Measurements from ENCODE around the gene BEAN1. TPM values are rescaled to one million over a fixed set of nuclear protein-coding genes. Genes with fewer than 3 reads are reported as not detected.

Gene BEAN1
- polyA plus RNA-seq, 1 donor from 2014 or later = 0.16 TPM

- Histone ChIP-seq H3K27ac (ENCODE audit: low read length) (no peak overlapping the region), H4K20me1 (ENCODE audit: insufficient read depth) (no peaks in the 10 kb centered on the region), H3K4me2 (ENCODE audit: low read length) (no peak overlapping the region), H3K36me3 (ENCODE audit: insufficient read depth, low read length) (no peaks in the 10 kb centered on the region), H3K79me2 (replicated peaks; ENCODE audit: insufficient read depth, low read length) (no peaks in the 10 kb centered on the region), H2AFZ (ENCODE audit: low read depth, low read length) (no peak overlapping the region), H3K9me3 (ENCODE audit: low read length) (peaks cover 6% of the 10 kb centered on the region), H3K27me3 (ENCODE audit: insufficient read depth, low read depth, low read length) (no peaks in the 10 kb centered on the region), H3F3A (ENCODE audit: insufficient read depth, low read length, poor library complexity, severe bottlenecking) (no peaks in the 10 kb centered on the region), H3K4me3 (ENCODE audit: low read length) (no peak overlapping the region), H3K9me2 (ENCODE audit: insufficient read depth, low read length) (no peaks in the 10 kb centered on the region), H3K9ac (ENCODE audit: low read length) (no peak overlapping the region)
- TF ChIP-seq SMC3 (conservative IDR thresholded peaks at IDR 0.05; ENCODE audit: poor library complexity) = no peak
- TF ChIP-seq EP300 (conservative IDR thresholded peaks at IDR 0.05; ENCODE audit: poor library complexity, severe bottlenecking) = no peak
- TF ChIP-seq EZH2 (IDR thresholded peaks at IDR 0.05; ENCODE audit: borderline replicate concordance, insufficient read depth, low read length, poor library complexity, severe bottlenecking) = no peak
- no peak for TF ChIP-seq POLR2AphosphoS5 (IDR thresholded peaks at IDR 0.05)
- no peak for TF ChIP-seq RAD21 (conservative IDR thresholded peaks at IDR 0.05)
- no peak for TF ChIP-seq MXI1 (conservative IDR thresholded peaks at IDR 0.05; ENCODE audit: poor library complexity, severe bottlenecking)
- TF ChIP-seq, protein P1, sequence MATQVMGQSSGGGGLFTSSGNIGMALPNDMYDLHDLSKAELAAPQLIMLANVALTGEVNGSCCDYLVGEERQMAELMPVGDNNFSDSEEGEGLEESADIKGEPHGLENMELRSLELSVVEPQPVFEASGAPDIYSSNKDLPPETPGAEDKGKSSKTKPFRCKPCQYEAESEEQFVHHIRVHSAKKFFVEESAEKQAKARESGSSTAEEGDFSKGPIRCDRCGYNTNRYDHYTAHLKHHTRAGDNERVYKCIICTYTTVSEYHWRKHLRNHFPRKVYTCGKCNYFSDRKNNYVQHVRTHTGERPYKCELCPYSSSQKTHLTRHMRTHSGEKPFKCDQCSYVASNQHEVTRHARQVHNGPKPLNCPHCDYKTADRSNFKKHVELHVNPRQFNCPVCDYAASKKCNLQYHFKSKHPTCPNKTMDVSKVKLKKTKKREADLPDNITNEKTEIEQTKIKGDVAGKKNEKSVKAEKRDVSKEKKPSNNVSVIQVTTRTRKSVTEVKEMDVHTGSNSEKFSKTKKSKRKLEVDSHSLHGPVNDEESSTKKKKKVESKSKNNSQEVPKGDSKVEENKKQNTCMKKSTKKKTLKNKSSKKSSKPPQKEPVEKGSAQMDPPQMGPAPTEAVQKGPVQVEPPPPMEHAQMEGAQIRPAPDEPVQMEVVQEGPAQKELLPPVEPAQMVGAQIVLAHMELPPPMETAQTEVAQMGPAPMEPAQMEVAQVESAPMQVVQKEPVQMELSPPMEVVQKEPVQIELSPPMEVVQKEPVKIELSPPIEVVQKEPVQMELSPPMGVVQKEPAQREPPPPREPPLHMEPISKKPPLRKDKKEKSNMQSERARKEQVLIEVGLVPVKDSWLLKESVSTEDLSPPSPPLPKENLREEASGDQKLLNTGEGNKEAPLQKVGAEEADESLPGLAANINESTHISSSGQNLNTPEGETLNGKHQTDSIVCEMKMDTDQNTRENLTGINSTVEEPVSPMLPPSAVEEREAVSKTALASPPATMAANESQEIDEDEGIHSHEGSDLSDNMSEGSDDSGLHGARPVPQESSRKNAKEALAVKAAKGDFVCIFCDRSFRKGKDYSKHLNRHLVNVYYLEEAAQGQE (IDR thresholded peaks at IDR 0.05; ENCODE audit: borderline replicate concordance) = no peak
- TF ChIP-seq TAF1 (IDR thresholded peaks at IDR 0.05; ENCODE audit: low read depth) = no peak
Observed at GRCh38 chr16:66412182-66412581, 14.9 kb upstream of the BEAN1 start.

DNA sequence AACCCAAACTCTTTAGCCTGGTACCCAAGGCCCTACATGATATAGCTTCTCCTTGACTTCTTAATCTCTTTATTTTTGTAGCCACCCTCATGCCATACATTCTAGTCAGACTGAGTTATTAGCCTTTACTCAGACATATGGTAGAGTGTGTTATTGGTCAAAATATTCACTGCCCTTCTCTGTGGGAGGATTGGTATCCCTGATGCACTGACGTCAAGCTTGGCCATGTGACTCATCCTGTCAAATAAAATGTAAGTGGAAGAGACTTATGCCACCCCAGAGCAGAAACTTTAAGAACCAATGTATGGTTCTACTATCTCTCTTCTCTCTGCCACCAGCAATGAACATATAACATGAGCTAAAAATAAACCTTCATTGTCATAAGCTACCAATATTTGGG is 12.2 kb upstream of the BEAN1 start:
- no peak overlapping the region for H3K4me3 ChIP-seq (ENCODE audit: low read length)
- H4K20me1 ChIP-seq (ENCODE audit: insufficient read depth) = no peaks in the 10 kb centered on the region
- no peak overlapping the region for H3K27ac ChIP-seq (ENCODE audit: low read length)
- H3K9ac ChIP-seq (ENCODE audit: low read length) = no peak overlapping the region
- no peak overlapping the region for H2AFZ ChIP-seq (ENCODE audit: low read depth, low read length)
- no peaks in the 10 kb centered on the region for H3K27me3 ChIP-seq (ENCODE audit: insufficient read depth, low read depth, low read length)
- H3K4me2 ChIP-seq (ENCODE audit: low read length) = no peak overlapping the region
- peaks cover 6% of the 10 kb centered on the region for H3K9me3 ChIP-seq (ENCODE audit: low read length)
- no peaks in the 10 kb centered on the region for H3K36me3 ChIP-seq (ENCODE audit: insufficient read depth, low read length)
- TF ChIP-seq, protein P1 (IDR thresholded peaks at IDR 0.05; ENCODE audit: borderline replicate concordance) = no peak
- H3F3A ChIP-seq (ENCODE audit: insufficient read depth, low read length, poor library complexity, severe bottlenecking) = no peaks in the 10 kb centered on the region
- H3K79me2 ChIP-seq (replicated peaks; ENCODE audit: insufficient read depth, low read length) = no peaks in the 10 kb centered on the region
- H3K9me2 ChIP-seq (ENCODE audit: insufficient read depth, low read length) = no peaks in the 10 kb centered on the region
